Loucy (cell line): ENCODE data around the gene DPF3.

ENCODE experiments used
- H2AFZ ChIP-seq: fragments of 200-600 bp; sonication (generic); 2 replicates; pipeline ENCODE4 v1.6.0; 2016; ENCODE audit warnings: antibody characterized with exemption, mild to moderate bottlenecking, low read length, moderate library complexity
- H3F3A ChIP-seq: fragments of 200-600 bp; 2 replicates; pipeline ENCODE4 v1.6.0; 2016; ENCODE audit warnings: antibody characterized with exemption, low read depth, mild to moderate bottlenecking
- H3K27me3 ChIP-seq: fragments of 200-600 bp; sonication (generic); 2 replicates; pipeline ENCODE4 v1.6.1; 2014; ENCODE audit warnings: low read length, mild to moderate bottlenecking; ENCODE audit not compliant: insufficient read depth, poor library complexity, severe bottlenecking
- H3K36me3 ChIP-seq: fragments of 200-600 bp; sonication (generic); 2 replicates; pipeline ENCODE4 v1.6.1; 2016; ENCODE audit warnings: low read length; ENCODE audit not compliant: insufficient read depth
- H3K4me1 ChIP-seq: fragments of 200-600 bp; sonication (generic); 2 replicates; pipeline ENCODE4 v1.5.1; 2014; ENCODE audit warnings: low read length, mild to moderate bottlenecking; ENCODE audit not compliant: insufficient read depth, poor library complexity, severe bottlenecking
- H3K4me2 ChIP-seq: fragments of 200-600 bp; sonication (generic); 2 replicates; pipeline ENCODE4 v1.6.0; 2014; ENCODE audit warnings: antibody characterized with exemption, low read length, low read depth, mild to moderate bottlenecking; ENCODE audit not compliant: poor library complexity, severe bottlenecking
- H3K4me3 ChIP-seq: fragments of 200-600 bp; sonication (generic); 2 replicates; pipeline ENCODE4 v1.5.1; 2014; ENCODE audit warnings: low read length, mild to moderate bottlenecking, mixed read lengths; ENCODE audit not compliant: poor library complexity, severe bottlenecking
- H3K79me2 ChIP-seq: fragments of 200-600 bp; sonication (generic); 2 replicates; pipeline ENCODE4 v1.6.1; 2014; ENCODE audit warnings: low read length; ENCODE audit not compliant: insufficient read depth
- H3K9ac ChIP-seq: fragments of 200-600 bp; sonication (generic); 2 replicates; pipeline ENCODE4 v1.6.0; 2014; ENCODE audit warnings: mild to moderate bottlenecking, low read depth, low read length, moderate library complexity; ENCODE audit not compliant: poor library complexity, severe bottlenecking
- H3K9me2 ChIP-seq: fragments of 200-600 bp; sonication (generic); replicated peaks from 2 replicates; pipeline ENCODE4 v1.6.1; 2016; ENCODE audit warnings: low read depth, low read length, mixed read lengths
- H3K9me3 ChIP-seq: fragments of 200-600 bp; sonication (generic); 2 replicates; pipeline ENCODE4 v1.6.1; 2014; ENCODE audit warnings: mild to moderate bottlenecking, antibody characterized with exemption, low read length, low read depth; ENCODE audit not compliant: insufficient read depth
- H4K20me1 ChIP-seq: fragments of 200-600 bp; sonication (generic); 2 replicates; pipeline ENCODE4 v1.6.0; 2014; ENCODE audit warnings: antibody characterized with exemption, low read length, mild to moderate bottlenecking; ENCODE audit not compliant: insufficient read depth, poor library complexity, severe bottlenecking
- CTCF ChIP-seq: fragments of 200-600 bp; sonication (generic); conservative IDR thresholded peaks from 2 replicates; pipeline ENCODE4 v1.5.1; 2014; ENCODE audit warnings: mild to moderate bottlenecking, antibody characterized with exemption, low read length
- EZH2phosphoT487 ChIP-seq: fragments of 200-600 bp; IDR thresholded peaks from 2 replicates; pipeline ENCODE4 v1.6.1; 2018; ENCODE audit warnings: antibody characterized with exemption, mild to moderate bottlenecking, moderate library complexity, borderline replicate concordance

Gene DPF3

GRCh38 chr14:72610096-72610830 lies 283.6 kb downstream of the DPF3 start:
- H4K20me1 ChIP-seq, result no peaks in the 10 kb centered on the region
- TF ChIP-seq CTCF (no peak), EZH2phosphoT487 (no peak)
- H3F3A ChIP-seq, result no peaks in the 10 kb centered on the region
- no peaks in the 10 kb centered on the region for H3K9me2 ChIP-seq
- H3K4me2 ChIP-seq, result no peak overlapping the region
- H3K79me2 ChIP-seq, result no peaks in the 10 kb centered on the region
- H3K4me1 ChIP-seq, result peaks cover 57% of the 10 kb centered on the region
- H3K36me3 ChIP-seq, result no peaks in the 10 kb centered on the region
- no peak overlapping the region for H3K4me3 ChIP-seq
- H2AFZ ChIP-seq, result no peak overlapping the region
- no peaks in the 10 kb centered on the region for H3K9me3 ChIP-seq
- H3K27me3 ChIP-seq, result no peaks in the 10 kb centered on the region
- no peak overlapping the region for H3K9ac ChIP-seq

- H3K36me3 ChIP-seq, result no peaks in the 10 kb centered on the region
- H3K9me3 ChIP-seq, result no peaks in the 10 kb centered on the region
- no peak for TF ChIP-seq CTCF
- TF ChIP-seq EZH2phosphoT487, result no peak
- H4K20me1 ChIP-seq, result no peaks in the 10 kb centered on the region
- H3K9me2 ChIP-seq, result no peaks in the 10 kb centered on the region
- H2AFZ ChIP-seq, result no peak overlapping the region
- no peaks in the 10 kb centered on the region for H3K27me3 ChIP-seq
- H3K79me2 ChIP-seq, result no peaks in the 10 kb centered on the region
- H3F3A ChIP-seq, result no peaks in the 10 kb centered on the region
- H3K4me2 ChIP-seq, result no peak overlapping the region
- peaks cover 51% of the 10 kb centered on the region for H3K4me1 ChIP-seq
- no peak overlapping the region for H3K9ac ChIP-seq
- H3K4me3 ChIP-seq, result no peak overlapping the region
These were observed 284.5 kb downstream of the DPF3 start for GRCh38 chr14:72609205-72609916.

- no peaks in the 10 kb centered on the region for H3K9me3 ChIP-seq
- no peak overlapping the region for H2AFZ ChIP-seq
- H3K79me2 ChIP-seq, result no peaks in the 10 kb centered on the region
- H3K9ac ChIP-seq, result peak overlapping the region; percentile 1
- no peaks in the 10 kb centered on the region for H3K36me3 ChIP-seq
- H3K9me2 ChIP-seq, result no peaks in the 10 kb centered on the region
- no peak overlapping the region for H3K4me3 ChIP-seq
- H3K27me3 ChIP-seq, result no peaks in the 10 kb centered on the region
- peak overlapping the region; percentile 3 for H3K4me2 ChIP-seq
- no peaks in the 10 kb centered on the region for H3F3A ChIP-seq
- no peaks in the 10 kb centered on the region for H4K20me1 ChIP-seq
- TF ChIP-seq CTCF (no peak), EZH2phosphoT487 (no peak)
- H3K4me1 ChIP-seq, result peaks cover 43% of the 10 kb centered on the region
These were observed 285.3 kb downstream of the DPF3 start for GRCh38 chr14:72608391-72609204.
